ENCODE measurements around the gene MYO7A. TPM values are rescaled to one million over a fixed set of nuclear protein-coding genes. Genes with fewer than 3 reads are reported as not detected.

MYO7A gene
- total RNA-seq, 1 donor from 2014 or later = 0.07 TPM

DNA sequence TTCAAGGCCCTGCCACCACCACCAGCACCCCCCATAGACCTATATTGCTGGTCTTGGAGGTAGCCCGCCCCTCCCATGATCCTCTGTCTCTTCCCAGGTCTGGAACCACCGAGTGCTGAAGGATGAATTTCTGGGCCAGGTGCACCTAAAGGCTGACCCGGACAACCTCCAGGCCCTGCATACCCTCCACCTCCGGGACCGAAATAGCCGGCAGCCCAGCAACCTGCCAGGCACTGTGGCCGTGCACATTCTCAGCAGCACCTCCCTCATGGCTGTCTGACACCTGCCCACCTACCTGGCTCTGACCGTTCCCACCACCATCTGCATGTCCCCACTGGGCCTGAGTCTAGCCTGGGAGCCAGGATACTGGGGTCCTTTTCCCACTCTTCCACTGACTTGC, 4.5 kb upstream of the MYO7A start:
- Mint-ChIP-seq H3K27me3 (peaks cover 5% of the 10 kb centered on the region), H3K27ac (no peak overlapping the region), H3K4me3 (no peak overlapping the region), H3K4me1 (peaks cover 7% of the 10 kb centered on the region), H3K36me3 (ENCODE audit: low read depth) (no peaks in the 10 kb centered on the region), H3K9me3 (no peaks in the 10 kb centered on the region)
- intact Hi-C loops (cut with micrococcal nuclease) = no loop called here
- no peak for DNase-seq

GRCh38 chr11:77124041-77124440, 4.0 kb upstream of the MYO7A start:
- intact Hi-C loops (cut with micrococcal nuclease) = no loop called here
- DNase-seq = no peak
- no peaks in the 10 kb centered on the region for H3K9me3 Mint-ChIP-seq
- peaks cover 7% of the 10 kb centered on the region for H3K4me1 Mint-ChIP-seq
- H3K27ac Mint-ChIP-seq = no peak overlapping the region
- peaks cover 5% of the 10 kb centered on the region for H3K27me3 Mint-ChIP-seq
- H3K4me3 Mint-ChIP-seq = no peak overlapping the region
- no peaks in the 10 kb centered on the region for H3K36me3 Mint-ChIP-seq (ENCODE audit: low read depth)

GRCh38 chr11:77124488-77124887, 3.6 kb upstream of the MYO7A start:
- intact Hi-C loops (cut with micrococcal nuclease) = no loop called here
- no peaks in the 10 kb centered on the region for H3K36me3 Mint-ChIP-seq (ENCODE audit: low read depth)
- peaks cover 7% of the 10 kb centered on the region for H3K4me1 Mint-ChIP-seq
- no peak overlapping the region for H3K27ac Mint-ChIP-seq
- no peak for DNase-seq
- H3K4me3 Mint-ChIP-seq = no peak overlapping the region
- H3K9me3 Mint-ChIP-seq = no peaks in the 10 kb centered on the region
- peaks cover 5% of the 10 kb centered on the region for H3K27me3 Mint-ChIP-seq

DNA sequence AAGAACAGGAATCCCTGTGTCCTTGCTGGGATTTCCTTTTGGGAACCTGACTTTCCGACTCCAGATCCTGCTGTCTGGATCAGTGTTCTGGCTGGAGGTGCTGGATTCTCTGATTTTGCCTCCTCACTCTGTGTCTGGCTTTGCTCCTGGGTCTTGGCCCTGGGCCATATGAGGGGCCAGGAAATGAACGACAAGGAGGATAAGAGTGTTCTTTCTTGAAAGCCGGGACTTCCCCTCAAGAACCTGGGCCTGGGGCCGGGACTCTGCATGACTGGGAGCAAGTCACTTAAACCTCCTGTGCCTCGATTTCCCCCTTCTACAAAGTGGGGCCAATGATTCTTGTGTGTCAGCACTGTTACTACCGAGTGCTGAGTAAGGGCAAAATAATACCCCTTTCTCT, 2.9 kb upstream of the MYO7A start:
- no peak for DNase-seq
- intact Hi-C loops (cut with micrococcal nuclease) = no loop called here
- Mint-ChIP-seq H3K4me1 (peaks cover 7% of the 10 kb centered on the region), H3K27me3 (peaks cover 5% of the 10 kb centered on the region), H3K27ac (no peak overlapping the region), H3K36me3 (ENCODE audit: low read depth) (no peaks in the 10 kb centered on the region), H3K9me3 (no peaks in the 10 kb centered on the region), H3K4me3 (no peak overlapping the region)

GRCh38 chr11:77125695-77126094, 2.4 kb upstream of the MYO7A start:
- Mint-ChIP-seq H3K36me3 (ENCODE audit: low read depth) (no peaks in the 10 kb centered on the region), H3K4me1 (peaks cover 7% of the 10 kb centered on the region)
- intact Hi-C loops (cut with micrococcal nuclease) = loop anchor here (2.0 kb wide), 1 partner anchor 423 kb away; no protein-coding TSS in a partner anchor

GRCh38 chr11:77126156-77126775, 1.8 kb upstream of the MYO7A start:
- H3K9me3 Mint-ChIP-seq = no peaks in the 10 kb centered on the region
- no peaks in the 10 kb centered on the region for H3K36me3 Mint-ChIP-seq (ENCODE audit: low read depth)
- H3K27ac Mint-ChIP-seq = no peak overlapping the region
- H3K4me3 Mint-ChIP-seq = peak overlapping the region; percentile 40
- DNase-seq = no peak
- peaks cover 5% of the 10 kb centered on the region for H3K27me3 Mint-ChIP-seq
- intact Hi-C loops (cut with micrococcal nuclease) = loop anchor here (2.0 kb wide), 1 partner anchor 423 kb away; no protein-coding TSS in a partner anchor
- H3K4me1 Mint-ChIP-seq = peaks cover 7% of the 10 kb centered on the region

More at GRCh38 chr11:77125695-77126094, 2.4 kb upstream of the MYO7A start:
- Mint-ChIP-seq H3K27me3 (peaks cover 5% of the 10 kb centered on the region), H3K27ac (no peak overlapping the region), H3K9me3 (no peaks in the 10 kb centered on the region), H3K4me3 (no peak overlapping the region)
- no peak for DNase-seq

DNA sequence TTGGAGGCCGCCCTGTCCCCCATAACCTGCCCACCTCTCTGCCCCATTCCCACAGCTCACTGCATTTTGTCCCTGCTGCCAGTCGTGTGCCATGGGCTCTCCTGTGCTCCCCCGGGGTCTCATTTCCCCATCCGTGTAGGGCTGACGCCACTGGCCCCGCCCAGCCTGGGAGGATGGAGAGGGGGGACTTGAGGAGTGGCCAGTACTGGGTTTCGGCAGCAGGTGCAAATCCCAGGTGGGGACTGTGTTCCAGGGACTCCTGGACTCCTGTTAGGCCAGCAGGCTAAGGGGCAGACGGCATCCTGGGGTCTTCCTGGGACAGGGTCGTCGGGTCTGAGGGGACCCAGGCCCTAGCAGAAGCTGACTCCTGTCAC, 1.2 kb upstream of the MYO7A start:
- Mint-ChIP-seq H3K4me1 (peaks cover 7% of the 10 kb centered on the region), H3K27ac (no peak overlapping the region), H3K4me3 (peak overlapping the region; percentile 73), H3K9me3 (no peaks in the 10 kb centered on the region), H3K36me3 (ENCODE audit: low read depth) (no peaks in the 10 kb centered on the region), H3K27me3 (peaks cover 5% of the 10 kb centered on the region)
- no peak for DNase-seq
- intact Hi-C loops (cut with micrococcal nuclease) = loop anchor here (1.0 to 2.0 kb wide), 2 partner anchors 61 to 422 kb away; no protein-coding TSS in a partner anchor

DNA sequence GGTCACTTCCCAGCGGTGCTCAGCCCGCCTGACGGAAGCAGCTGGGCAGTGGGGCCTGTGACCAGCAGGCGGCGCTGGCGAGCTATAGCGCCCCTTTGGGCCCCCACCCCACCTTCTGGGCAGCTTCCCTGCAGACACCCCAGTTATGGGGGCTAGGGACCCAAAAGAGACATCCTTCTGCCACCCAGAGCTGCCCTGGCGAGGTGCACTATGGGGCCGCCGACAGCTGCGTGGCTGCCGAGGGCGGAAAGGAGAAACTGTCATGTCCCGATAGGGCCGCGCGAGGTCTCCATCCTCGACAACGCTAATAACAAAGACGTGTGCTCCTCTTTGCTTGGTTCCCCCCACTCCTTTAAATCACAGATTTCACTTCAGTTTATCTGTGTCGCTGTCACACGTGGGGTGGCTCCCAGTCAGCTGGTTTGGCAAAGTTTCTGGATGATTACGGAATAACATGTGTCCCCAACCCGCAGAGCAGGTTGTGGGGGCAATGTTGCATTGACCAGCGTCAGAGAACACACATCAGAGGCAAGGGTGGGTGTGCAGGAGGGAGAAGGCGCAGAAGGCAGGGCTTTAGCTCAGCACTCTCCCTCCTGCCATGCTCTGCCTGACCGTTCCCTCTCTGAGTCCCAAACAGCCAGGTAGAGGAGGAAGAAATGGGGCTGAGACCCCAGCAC, 673 bp upstream of the MYO7A start:
- Mint-ChIP-seq H3K27ac (no peak overlapping the region), H3K27me3 (peaks cover 5% of the 10 kb centered on the region), H3K4me3 (peak overlapping the region; percentile 73), H3K4me1 (peaks cover 7% of the 10 kb centered on the region), H3K9me3 (no peaks in the 10 kb centered on the region), H3K36me3 (ENCODE audit: low read depth) (no peaks in the 10 kb centered on the region)
- peak; percentile 89 for DNase-seq
- intact Hi-C loops (cut with micrococcal nuclease) = loop anchor here (1.0 to 2.0 kb wide), 2 partner anchors 61 to 421 kb away; no protein-coding TSS in a partner anchor

GRCh38 chr11:77129069-77129841, 1.2 kb downstream of the MYO7A start:
- Mint-ChIP-seq H3K27me3 (peaks cover 10% of the 10 kb centered on the region), H3K36me3 (ENCODE audit: low read depth) (no peaks in the 10 kb centered on the region), H3K4me3 (no peak overlapping the region), H3K27ac (no peak overlapping the region), H3K9me3 (no peaks in the 10 kb centered on the region), H3K4me1 (peaks cover 7% of the 10 kb centered on the region)
- no peak for DNase-seq
- intact Hi-C loops (cut with micrococcal nuclease) = no loop called here

GRCh38 chr11:77129842-77130756, 2.1 kb downstream of the MYO7A start:
- Mint-ChIP-seq H3K4me3 (no peak overlapping the region), H3K27ac (no peak overlapping the region), H3K27me3 (peaks cover 10% of the 10 kb centered on the region), H3K4me1 (peaks cover 7% of the 10 kb centered on the region), H3K9me3 (no peaks in the 10 kb centered on the region), H3K36me3 (ENCODE audit: low read depth) (no peaks in the 10 kb centered on the region)
- intact Hi-C loops (cut with micrococcal nuclease) = no loop called here
- no peak for DNase-seq

DNA sequence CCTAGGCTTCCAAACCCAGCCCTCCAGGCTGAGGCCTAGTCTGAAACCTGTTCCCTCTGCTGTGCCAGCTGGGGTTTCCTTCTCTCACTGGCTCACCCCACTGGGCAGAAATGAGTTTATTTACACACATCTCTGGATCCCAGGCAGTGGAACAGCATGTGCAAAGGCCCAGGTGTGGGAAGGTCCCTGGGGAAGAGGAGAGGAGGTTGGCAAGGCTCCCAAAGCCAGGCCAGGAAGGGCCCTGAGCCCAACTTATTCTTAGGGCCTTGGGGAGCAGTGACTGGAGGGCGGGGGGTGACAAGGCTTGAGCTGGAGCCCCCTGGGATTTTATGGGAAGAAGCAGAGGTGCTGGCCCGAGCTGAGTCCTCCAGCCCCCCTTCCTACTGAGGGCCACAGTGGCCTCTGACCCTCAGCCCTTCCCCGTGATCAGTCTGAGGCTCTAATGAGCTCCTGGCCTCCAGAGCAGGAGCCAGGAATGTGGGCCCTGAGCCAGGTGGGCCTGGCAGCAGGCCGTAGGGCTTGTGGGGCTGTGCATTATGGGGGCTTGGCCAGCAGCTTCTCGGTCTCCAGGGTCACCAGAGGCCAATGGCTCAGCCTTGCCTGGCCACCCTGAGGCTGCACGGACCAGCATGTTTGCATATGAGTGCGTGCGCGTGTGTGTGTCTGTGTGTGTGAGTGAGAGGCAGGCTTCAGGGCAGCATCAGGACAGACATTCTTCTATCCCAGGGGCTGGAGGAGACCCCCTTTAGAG, 2.9 kb downstream of the MYO7A start:
- peaks cover 13% of the 10 kb centered on the region for H3K27me3 Mint-ChIP-seq
- H3K4me3 Mint-ChIP-seq = no peak overlapping the region
- no peaks in the 10 kb centered on the region for H3K36me3 Mint-ChIP-seq (ENCODE audit: low read depth)
- no peak for DNase-seq
- H3K4me1 Mint-ChIP-seq = peaks cover 7% of the 10 kb centered on the region
- H3K9me3 Mint-ChIP-seq = no peaks in the 10 kb centered on the region
- intact Hi-C loops (cut with micrococcal nuclease) = no loop called here
- no peak overlapping the region for H3K27ac Mint-ChIP-seq

GRCh38 chr11:77131560-77131959, 3.5 kb downstream of the MYO7A start:
- H3K4me1 Mint-ChIP-seq = peaks cover 9% of the 10 kb centered on the region
- H3K9me3 Mint-ChIP-seq = no peaks in the 10 kb centered on the region
- H3K27me3 Mint-ChIP-seq = peaks cover 18% of the 10 kb centered on the region
- no peak overlapping the region for H3K27ac Mint-ChIP-seq
- no peak for DNase-seq
- no peaks in the 10 kb centered on the region for H3K36me3 Mint-ChIP-seq (ENCODE audit: low read depth)
- intact Hi-C loops (cut with micrococcal nuclease) = no loop called here
- no peak overlapping the region for H3K4me3 Mint-ChIP-seq

GRCh38 chr11:77135069-77135468, 7.0 kb downstream of the MYO7A start:
- H3K36me3 Mint-ChIP-seq (ENCODE audit: low read depth) = no peaks in the 10 kb centered on the region
- intact Hi-C loops (cut with micrococcal nuclease) = no loop called here
- no peak overlapping the region for H3K27ac Mint-ChIP-seq
- H3K4me1 Mint-ChIP-seq = peaks cover 6% of the 10 kb centered on the region
- DNase-seq = no peak
- no peaks in the 10 kb centered on the region for H3K9me3 Mint-ChIP-seq
- peaks cover 34% of the 10 kb centered on the region for H3K27me3 Mint-ChIP-seq
- H3K4me3 Mint-ChIP-seq = no peak overlapping the region

All from activated CD4-positive, alpha-beta T cell treated with anti-CD3 and anti-CD28 coated beads, Interleukin-2, amount 10 ng/mL, durations not matched to agents 24 days and 14 days (primary cell).